Mesothelial cell of epicardium (in vitro differentiated cells): ENCODE data around the gene SNTG2. TPM values are rescaled to one million over a fixed set of nuclear protein-coding genes. Genes with fewer than 3 reads are reported as not detected.
A peak's percentile ranks its signal among the peaks of the same experiment; 100 is the strongest.

ENCODE experiments used
- DNase-seq, 2 experiments: peaks; one replicate each; pipeline ENCODE4 v3.0.0; 2021; ENCODE audit warnings: low spot score in 2 of 2; ENCODE audit not compliant: unreplicated experiment in 2 of 2
- H3K27ac Mint-ChIP-seq: 2 replicates; pipeline ENCODE4 v1.8.0; 2021; ENCODE audit warnings: mixed read lengths
- H3K27me3 Mint-ChIP-seq: 2 replicates; pipeline ENCODE4 v1.8.0; 2021; ENCODE audit warnings: low read depth, mixed read lengths
- H3K36me3 Mint-ChIP-seq: 2 replicates; pipeline ENCODE4 v1.8.0; 2021; ENCODE audit warnings: mixed read lengths
- H3K4me1 Mint-ChIP-seq: 2 replicates; pipeline ENCODE4 v1.8.0; 2021; ENCODE audit warnings: mixed read lengths
- H3K4me3 Mint-ChIP-seq: 2 replicates; pipeline ENCODE4 v1.8.0; 2021; ENCODE audit warnings: mild to moderate bottlenecking, moderate library complexity, mixed read lengths
- H3K9me3 Mint-ChIP-seq: 2 replicates; pipeline ENCODE4 v1.8.0; 2021; ENCODE audit warnings: mixed read lengths
- total RNA-seq: library from RNA; stranded (reverse); gene quantifications from 3 replicates; pipeline ENCODE4 v1.2.1, GENCODE V29; 2021
- TF ChIP-seq, protein P1 (sequence below): fragments of 200-600 bp; sonication (generic); IDR thresholded peaks from one replicate; pipeline ENCODE4 v1.5.0; 2021; ENCODE audit warnings: antibody characterized with exemption; ENCODE audit not compliant: unreplicated experiment

The SNTG2 gene
- total RNA-seq, 1 donor from 2014 or later, result not detected

DNA sequence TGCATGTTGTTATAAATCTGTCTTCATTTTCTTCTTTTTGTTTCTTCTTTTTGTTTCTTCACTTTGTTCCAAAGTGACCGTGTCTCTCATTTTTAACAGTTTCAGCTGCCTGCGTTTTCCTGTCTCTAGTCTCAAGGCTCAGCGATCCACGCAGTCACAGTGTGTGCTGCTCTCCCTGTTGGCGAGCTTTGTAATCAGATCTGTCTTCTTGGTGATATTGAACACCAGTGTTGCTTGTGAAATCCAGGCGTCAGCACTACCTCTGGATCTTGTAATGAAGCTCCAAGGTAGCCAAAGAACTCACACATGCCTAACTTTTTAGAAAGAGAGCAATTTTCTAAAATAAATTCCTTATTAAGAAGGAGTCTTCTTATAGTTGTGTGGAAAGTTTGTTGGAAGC lies 13.2 kb downstream of the SNTG2 start:
- DNase-seq, result no peak
- no peaks in the 10 kb centered on the region for H3K36me3 Mint-ChIP-seq
- H3K4me1 Mint-ChIP-seq, result no peaks in the 10 kb centered on the region
- H3K27ac Mint-ChIP-seq, result no peak overlapping the region
- peaks cover 8% of the 10 kb centered on the region for H3K9me3 Mint-ChIP-seq
- peaks cover 33% of the 10 kb centered on the region for H3K27me3 Mint-ChIP-seq
- TF ChIP-seq, protein P1, sequence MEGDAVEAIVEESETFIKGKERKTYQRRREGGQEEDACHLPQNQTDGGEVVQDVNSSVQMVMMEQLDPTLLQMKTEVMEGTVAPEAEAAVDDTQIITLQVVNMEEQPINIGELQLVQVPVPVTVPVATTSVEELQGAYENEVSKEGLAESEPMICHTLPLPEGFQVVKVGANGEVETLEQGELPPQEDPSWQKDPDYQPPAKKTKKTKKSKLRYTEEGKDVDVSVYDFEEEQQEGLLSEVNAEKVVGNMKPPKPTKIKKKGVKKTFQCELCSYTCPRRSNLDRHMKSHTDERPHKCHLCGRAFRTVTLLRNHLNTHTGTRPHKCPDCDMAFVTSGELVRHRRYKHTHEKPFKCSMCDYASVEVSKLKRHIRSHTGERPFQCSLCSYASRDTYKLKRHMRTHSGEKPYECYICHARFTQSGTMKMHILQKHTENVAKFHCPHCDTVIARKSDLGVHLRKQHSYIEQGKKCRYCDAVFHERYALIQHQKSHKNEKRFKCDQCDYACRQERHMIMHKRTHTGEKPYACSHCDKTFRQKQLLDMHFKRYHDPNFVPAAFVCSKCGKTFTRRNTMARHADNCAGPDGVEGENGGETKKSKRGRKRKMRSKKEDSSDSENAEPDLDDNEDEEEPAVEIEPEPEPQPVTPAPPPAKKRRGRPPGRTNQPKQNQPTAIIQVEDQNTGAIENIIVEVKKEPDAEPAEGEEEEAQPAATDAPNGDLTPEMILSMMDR, result no peak
- H3K4me3 Mint-ChIP-seq, result no peak overlapping the region

DNA sequence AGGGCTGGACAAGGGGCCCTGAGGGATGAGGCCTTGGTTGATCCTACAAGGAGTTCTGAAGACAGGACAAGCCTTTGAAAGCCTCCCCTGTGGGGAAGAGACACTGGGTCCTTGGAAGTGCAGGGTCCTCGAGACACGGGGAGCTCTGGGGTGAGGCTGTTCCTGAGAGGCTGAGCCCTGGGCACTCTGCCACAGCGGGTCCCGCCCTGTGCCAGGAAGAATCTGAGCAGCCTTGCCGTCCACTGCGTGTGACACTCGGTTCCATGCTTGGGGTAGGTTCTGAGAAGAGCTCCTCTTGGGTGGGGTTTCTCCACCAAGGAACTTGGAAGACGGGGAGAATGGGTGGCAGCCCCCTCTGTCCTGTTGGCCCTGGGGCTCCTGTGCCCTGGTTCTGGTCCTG lies 13.9 kb downstream of the SNTG2 start:
- DNase-seq, result no peak
- Mint-ChIP-seq H3K4me1 (no peaks in the 10 kb centered on the region), H3K9me3 (peaks cover 11% of the 10 kb centered on the region), H3K27me3 (peaks cover 28% of the 10 kb centered on the region), H3K36me3 (no peaks in the 10 kb centered on the region), H3K27ac (no peak overlapping the region), H3K4me3 (no peak overlapping the region)
- TF ChIP-seq, protein P1, result no peak

DNA sequence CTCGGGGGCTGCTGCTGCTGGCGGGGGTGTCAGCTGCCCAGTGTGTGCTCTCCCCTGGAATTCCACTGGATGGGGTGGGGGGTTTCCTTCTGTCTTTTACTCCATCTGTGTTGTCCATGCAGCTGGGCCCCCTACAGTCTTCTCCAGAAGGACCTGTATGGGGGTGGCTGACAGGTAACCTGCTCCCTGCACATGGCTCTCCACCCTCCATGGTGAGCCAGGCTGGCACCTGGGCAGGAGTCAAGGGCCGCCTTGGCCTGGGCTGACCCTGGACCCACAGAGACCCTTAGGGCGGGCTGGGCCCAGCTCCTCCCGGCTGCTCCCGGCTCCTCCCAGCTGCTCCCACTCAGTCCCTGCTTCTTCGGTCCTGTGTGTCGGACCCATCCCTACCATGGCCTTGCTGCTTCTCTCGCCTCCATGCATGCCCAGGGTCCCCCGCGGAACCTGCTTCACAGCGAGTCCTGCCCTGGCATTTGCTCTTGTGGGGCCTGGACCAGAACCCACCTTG lies 15.0 kb downstream of the SNTG2 start:
- Mint-ChIP-seq H3K4me3 (no peak overlapping the region), H3K9me3 (peaks cover 15% of the 10 kb centered on the region), H3K27me3 (peaks cover 24% of the 10 kb centered on the region), H3K27ac (no peak overlapping the region), H3K36me3 (no peaks in the 10 kb centered on the region), H3K4me1 (no peaks in the 10 kb centered on the region)
- TF ChIP-seq, protein P1, result no peak
- no peak for DNase-seq

DNA sequence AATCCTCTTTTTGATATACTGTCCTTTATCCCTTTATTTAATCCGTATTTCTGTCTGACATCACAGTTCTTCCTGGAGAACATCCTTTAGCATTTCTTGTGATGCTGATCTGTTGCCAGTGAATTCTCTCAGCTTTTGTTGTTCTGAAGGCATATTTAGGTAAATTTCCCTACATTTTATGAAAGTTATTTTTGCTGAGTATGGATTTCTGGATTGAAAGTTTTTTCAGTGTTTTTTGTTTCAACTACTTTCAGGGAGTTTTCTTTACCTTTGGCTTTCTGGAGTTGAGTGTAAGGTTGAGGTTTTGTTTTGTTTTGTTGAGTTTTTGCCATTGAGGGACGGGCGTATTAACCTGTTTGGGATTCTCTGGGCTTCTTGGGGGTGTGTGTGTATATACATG lies 22.5 kb downstream of the SNTG2 start:
- DNase-seq, result no peak
- Mint-ChIP-seq H3K27ac (no peak overlapping the region), H3K36me3 (no peaks in the 10 kb centered on the region), H3K4me3 (no peak overlapping the region), H3K9me3 (peaks cover 21% of the 10 kb centered on the region), H3K27me3 (peaks cover 58% of the 10 kb centered on the region), H3K4me1 (peaks cover 22% of the 10 kb centered on the region)
- TF ChIP-seq, protein P1, result no peak

DNA sequence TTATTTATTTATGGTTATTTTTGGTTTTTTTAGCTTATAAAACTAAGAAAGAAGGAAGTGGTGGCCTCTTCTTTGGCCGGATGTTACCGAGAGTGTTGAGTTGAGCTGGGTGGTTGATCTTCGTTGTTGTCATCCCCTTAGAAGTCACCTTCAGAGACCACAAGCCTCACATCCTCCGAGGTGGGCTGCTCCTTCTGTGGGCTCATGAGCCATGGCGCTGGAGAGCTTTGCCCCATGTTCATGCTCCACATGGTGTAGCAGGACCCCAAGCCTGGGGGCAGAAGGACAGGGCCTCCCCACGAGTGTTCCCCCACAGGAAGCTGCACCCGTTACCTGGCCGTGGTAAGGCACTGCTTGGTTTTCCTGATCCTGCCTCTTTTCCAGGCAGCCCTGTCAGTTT lies 23.4 kb downstream of the SNTG2 start:
- no peak for DNase-seq
- Mint-ChIP-seq H3K4me1 (peaks cover 22% of the 10 kb centered on the region), H3K27ac (no peak overlapping the region), H3K4me3 (no peak overlapping the region), H3K9me3 (peaks cover 13% of the 10 kb centered on the region), H3K27me3 (peaks cover 63% of the 10 kb centered on the region), H3K36me3 (no peaks in the 10 kb centered on the region)
- TF ChIP-seq, protein P1, result no peak

DNA sequence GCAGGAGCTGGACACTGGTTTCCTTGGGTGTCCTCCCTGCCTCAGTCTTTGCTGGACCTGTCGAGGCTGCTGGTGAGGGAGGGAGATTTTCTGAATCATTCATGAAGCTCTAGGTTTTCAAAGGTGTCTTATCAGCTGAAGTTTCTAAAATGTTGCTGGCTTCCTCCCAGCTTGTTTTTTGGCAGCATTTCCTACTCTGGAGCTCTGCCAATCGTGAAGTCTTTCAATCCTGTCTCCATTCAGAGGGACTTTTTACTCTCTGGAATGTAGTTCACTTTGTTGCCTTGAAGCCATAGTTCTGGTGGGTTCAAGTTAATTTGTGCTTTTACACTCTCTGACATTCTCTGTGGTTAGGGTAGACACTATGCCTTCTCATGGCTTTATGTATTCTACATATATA lies 23.9 kb downstream of the SNTG2 start:
- TF ChIP-seq, protein P1, result no peak
- DNase-seq, result peak in 1 of 2 experiments; percentile 80
- H3K36me3 Mint-ChIP-seq, result no peaks in the 10 kb centered on the region
- H3K4me1 Mint-ChIP-seq, result peaks cover 22% of the 10 kb centered on the region
- H3K9me3 Mint-ChIP-seq, result peaks cover 11% of the 10 kb centered on the region
- peaks cover 66% of the 10 kb centered on the region for H3K27me3 Mint-ChIP-seq
- no peak overlapping the region for H3K27ac Mint-ChIP-seq
- no peak overlapping the region for H3K4me3 Mint-ChIP-seq
